ENCODE results near the gene ITPRIPL1. TPM values are rescaled to one million over a fixed set of nuclear protein-coding genes. Genes with fewer than 3 reads are reported as not detected.

The ITPRIPL1 gene
- total RNA-seq, 2 donors from 2014 or later: 26.1 to 55.9 TPM

DNA sequence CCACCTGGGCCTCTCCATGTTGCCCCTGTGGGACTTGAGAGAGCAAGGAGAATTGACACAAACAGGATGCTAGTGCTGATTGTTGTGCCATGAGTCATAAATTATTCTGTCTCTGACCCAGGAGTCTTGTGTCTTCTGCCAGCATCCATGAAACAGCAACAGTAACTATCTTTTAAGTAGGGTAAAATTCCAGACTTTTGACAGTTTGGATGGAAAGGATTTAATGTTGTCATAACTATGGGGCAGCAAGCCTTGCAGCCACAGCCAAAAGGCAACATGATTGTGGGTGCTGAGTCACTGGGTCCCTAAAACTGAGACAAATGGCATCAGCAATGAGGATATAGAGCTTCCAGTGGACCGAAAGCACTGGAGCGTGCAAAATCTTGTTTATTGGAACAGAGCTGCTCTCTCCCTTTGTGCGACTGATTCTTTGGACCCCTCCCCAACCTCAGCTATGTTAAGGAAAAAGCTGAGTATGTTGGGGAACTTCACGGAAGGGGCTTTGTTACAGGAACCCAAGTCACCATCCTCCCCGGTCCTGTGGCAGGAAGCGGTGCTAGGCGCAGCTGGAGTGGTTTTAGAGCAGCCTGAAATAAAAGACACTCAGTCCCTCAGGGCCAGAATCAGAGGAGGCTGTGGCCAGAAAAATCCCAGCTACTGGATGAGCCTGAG is 9.6 kb upstream of the ITPRIPL1 start:
- Mint-ChIP-seq H3K4me3 (peak overlapping the region; percentile 78), H3K27ac (peak overlapping the region; percentile 75), H3K9me3 (no peaks in the 10 kb centered on the region), H3K36me3 (ENCODE audit: low read depth) (no peaks in the 10 kb centered on the region), H3K4me1 (peaks cover 38% of the 10 kb centered on the region), H3K27me3 (no peaks in the 10 kb centered on the region)
- peak; percentile 78 for ATAC-seq (replicated peaks)

DNA sequence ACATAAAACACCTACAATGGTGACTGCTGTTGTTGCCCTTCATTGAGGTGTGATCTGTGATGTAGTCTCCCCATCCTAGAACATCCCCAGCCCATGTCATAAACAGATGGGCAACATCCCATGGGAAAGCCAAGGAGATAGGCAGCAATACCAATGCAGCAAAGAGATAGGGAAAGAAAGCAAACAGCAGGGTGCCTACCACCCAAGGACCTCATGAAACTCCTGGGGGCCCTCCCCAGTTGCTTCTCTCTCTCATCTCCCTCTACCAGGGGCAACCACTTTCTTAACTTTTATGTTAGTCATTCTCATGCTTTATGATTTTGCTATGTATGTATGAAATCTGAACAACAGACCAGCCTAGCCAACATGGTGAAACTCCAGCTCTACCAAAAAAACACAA is 8.1 kb upstream of the ITPRIPL1 start:
- peak overlapping the region; percentile 75 for H3K27ac Mint-ChIP-seq
- peaks cover 39% of the 10 kb centered on the region for H3K4me1 Mint-ChIP-seq
- no peak for ATAC-seq (replicated peaks)
- no peaks in the 10 kb centered on the region for H3K27me3 Mint-ChIP-seq
- H3K36me3 Mint-ChIP-seq (ENCODE audit: low read depth): no peaks in the 10 kb centered on the region
- H3K9me3 Mint-ChIP-seq: no peaks in the 10 kb centered on the region
- peak overlapping the region; percentile 78 for H3K4me3 Mint-ChIP-seq

DNA sequence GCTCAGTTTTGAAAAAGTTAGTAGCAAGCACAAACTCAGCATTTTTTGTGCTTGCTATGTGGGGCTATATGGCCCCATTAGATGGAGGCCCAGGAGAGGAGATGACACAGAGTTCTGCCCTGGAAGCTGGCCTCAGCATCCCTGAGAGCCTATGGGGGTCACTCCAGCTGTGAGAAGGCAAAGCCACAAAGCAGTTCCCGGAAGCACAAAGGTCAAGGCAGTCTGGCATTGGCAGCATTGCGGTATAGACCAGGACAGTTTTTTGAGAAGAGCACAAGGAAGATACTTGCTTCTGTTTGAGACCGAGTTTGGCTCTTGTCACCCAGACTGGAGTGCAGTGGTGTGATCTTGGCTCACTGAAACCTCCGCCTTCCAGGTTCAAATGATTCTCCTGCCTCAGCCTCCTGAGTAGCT is 7.5 kb upstream of the ITPRIPL1 start:
- H3K27me3 Mint-ChIP-seq: no peaks in the 10 kb centered on the region
- H3K27ac Mint-ChIP-seq: peak overlapping the region; percentile 48
- H3K36me3 Mint-ChIP-seq (ENCODE audit: low read depth): no peaks in the 10 kb centered on the region
- peak overlapping the region; percentile 78 for H3K4me3 Mint-ChIP-seq
- peaks cover 33% of the 10 kb centered on the region for H3K4me1 Mint-ChIP-seq
- no peaks in the 10 kb centered on the region for H3K9me3 Mint-ChIP-seq
- no peak for ATAC-seq (replicated peaks)

DNA sequence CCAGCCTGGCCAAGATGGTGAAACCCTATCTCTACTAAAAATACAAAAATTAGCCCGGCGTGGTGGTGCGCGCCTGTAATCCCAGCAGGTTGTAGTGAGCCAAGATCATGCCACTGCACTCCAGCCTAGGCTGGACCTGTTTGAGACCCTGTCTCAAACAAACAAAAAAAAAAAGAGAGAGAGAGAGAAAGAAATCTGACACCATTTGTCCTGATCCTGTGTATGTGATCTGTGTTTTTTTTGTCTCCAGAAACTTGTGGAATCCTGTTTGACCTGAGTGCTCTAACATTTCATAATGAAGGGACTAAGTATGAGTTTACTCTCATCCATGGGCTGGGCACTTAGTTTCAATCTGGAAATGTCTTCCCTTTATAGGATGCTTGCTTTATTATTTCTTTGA is 6.4 kb upstream of the ITPRIPL1 start:
- Mint-ChIP-seq H3K4me3 (peak overlapping the region; percentile 88), H3K4me1 (peaks cover 38% of the 10 kb centered on the region), H3K27ac (peak overlapping the region; percentile 56), H3K9me3 (no peaks in the 10 kb centered on the region), H3K36me3 (ENCODE audit: low read depth) (no peaks in the 10 kb centered on the region), H3K27me3 (no peaks in the 10 kb centered on the region)
- ATAC-seq (replicated peaks): no peak

DNA sequence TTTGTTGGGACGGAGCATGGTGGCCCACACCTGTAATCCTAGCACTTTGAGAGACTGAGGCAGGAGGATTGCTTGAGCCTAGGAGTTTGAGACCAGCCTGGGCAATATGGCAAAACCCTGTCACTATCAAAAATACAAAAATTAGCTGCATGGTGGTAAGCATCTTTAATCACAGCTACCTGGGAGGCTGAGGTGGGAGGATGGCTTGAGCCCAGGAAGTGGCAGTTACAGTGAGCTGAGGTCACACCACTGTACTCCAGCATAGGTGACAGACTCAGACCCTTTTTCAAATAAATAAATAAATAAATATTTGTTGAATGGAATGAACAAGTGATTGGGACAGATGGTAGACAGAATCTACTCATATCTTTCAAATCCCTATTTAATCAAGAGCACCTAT is 5.7 kb upstream of the ITPRIPL1 start:
- no peaks in the 10 kb centered on the region for H3K9me3 Mint-ChIP-seq
- H3K4me1 Mint-ChIP-seq: peaks cover 38% of the 10 kb centered on the region
- peak overlapping the region; percentile 88 for H3K4me3 Mint-ChIP-seq
- H3K27ac Mint-ChIP-seq: peak overlapping the region; percentile 56
- no peaks in the 10 kb centered on the region for H3K27me3 Mint-ChIP-seq
- no peak for ATAC-seq (replicated peaks)
- no peaks in the 10 kb centered on the region for H3K36me3 Mint-ChIP-seq (ENCODE audit: low read depth)

DNA sequence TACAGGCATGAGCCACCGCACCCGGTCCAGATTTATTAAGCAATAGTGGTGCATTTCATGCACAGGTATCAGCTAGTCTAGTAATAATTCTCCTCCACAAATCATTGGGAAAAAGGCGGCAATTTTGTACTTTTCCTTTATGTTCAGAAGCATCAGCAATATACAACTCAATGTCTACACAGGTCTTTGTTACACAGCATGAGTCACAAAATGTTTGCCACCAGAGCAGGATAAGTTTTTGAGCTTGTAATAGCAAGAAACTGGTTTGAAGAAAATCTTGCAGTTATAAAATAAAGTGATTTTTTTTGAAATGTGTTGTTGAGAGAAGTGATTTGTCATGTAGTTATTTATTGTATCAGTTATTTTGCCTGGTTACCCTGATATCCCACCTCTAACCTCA is 4.8 kb upstream of the ITPRIPL1 start:
- peak overlapping the region; percentile 88 for H3K4me3 Mint-ChIP-seq
- peaks cover 34% of the 10 kb centered on the region for H3K4me1 Mint-ChIP-seq
- peak overlapping the region; percentile 71 for H3K27ac Mint-ChIP-seq
- no peaks in the 10 kb centered on the region for H3K27me3 Mint-ChIP-seq
- ATAC-seq (replicated peaks): no peak
- H3K9me3 Mint-ChIP-seq: no peaks in the 10 kb centered on the region
- H3K36me3 Mint-ChIP-seq (ENCODE audit: low read depth): peaks cover 2% of the 10 kb centered on the region

DNA sequence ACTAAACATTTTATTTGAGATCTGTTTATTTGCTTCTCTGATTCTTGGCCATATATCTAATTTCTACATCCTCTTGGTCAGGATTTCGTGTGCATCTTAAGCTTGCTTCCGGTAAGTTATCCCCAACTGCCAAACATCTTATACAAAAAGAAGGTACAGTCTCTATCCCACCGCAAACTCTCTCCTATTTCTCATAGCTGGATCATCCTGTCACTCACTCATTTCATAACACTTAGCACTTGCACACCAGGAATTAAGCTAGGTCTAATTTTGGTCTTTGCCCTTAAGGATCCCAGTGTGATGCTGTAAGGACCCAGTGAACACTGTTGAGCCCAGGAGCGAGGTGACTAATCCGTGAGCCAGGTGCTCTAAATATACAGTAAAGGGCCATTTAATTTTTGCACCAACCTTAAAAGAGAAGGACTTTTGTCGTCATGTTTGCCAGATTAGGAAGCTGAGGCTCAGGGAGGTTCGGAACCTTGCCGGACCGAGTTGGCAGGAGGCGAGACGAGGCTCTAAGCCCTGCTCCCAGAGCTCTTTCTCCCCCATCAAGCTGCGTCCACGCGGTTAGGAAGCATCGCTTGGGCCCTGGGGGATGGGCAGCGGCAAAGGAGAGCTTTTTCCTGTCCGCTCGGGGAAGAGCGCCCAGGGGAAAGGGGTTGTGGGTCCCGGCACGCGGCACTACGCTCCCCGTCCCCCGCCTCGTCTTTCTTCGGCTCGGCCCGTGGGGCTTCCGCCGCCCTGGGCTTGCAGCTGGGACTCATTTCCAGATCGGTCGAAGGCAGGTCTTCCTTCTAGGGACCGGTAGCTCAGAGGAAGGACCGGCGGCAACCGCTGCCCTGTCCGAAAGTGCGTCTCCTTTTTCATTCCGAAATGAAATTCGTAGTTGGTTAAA is 4.1 kb upstream of the ITPRIPL1 start:
- Mint-ChIP-seq H3K27me3 (no peaks in the 10 kb centered on the region), H3K9me3 (no peaks in the 10 kb centered on the region), H3K4me1 (peaks cover 29% of the 10 kb centered on the region), H3K36me3 (ENCODE audit: low read depth) (peaks cover 9% of the 10 kb centered on the region), H3K4me3 (peak overlapping the region; percentile 88), H3K27ac (peak overlapping the region; percentile 71)
- peak; percentile 37 for ATAC-seq (replicated peaks)

DNA sequence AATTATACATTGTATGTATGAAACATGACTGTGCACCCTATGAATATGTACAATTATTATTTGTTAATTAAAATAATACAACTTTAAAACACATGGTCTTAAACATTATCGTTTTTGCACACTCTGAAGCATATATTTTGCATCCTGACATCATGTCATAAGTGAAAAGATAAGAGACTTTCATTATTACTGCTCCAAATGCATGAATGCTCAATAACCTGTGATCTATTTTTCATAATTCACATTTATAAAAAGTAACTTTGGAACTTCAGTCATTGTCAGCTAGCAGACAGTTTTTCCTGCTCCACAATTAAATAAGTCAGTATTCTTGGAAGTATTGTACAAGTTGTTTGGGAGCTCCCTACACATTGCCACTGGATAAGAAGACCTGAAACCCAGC is 1.3 kb upstream of the ITPRIPL1 start:
- no peaks in the 10 kb centered on the region for H3K27me3 Mint-ChIP-seq
- peaks cover 37% of the 10 kb centered on the region for H3K4me1 Mint-ChIP-seq
- H3K9me3 Mint-ChIP-seq: no peaks in the 10 kb centered on the region
- peak overlapping the region; percentile 99 for H3K4me3 Mint-ChIP-seq
- H3K36me3 Mint-ChIP-seq (ENCODE audit: low read depth): peaks cover 37% of the 10 kb centered on the region
- no peak overlapping the region for H3K27ac Mint-ChIP-seq
- ATAC-seq (replicated peaks): no peak

DNA sequence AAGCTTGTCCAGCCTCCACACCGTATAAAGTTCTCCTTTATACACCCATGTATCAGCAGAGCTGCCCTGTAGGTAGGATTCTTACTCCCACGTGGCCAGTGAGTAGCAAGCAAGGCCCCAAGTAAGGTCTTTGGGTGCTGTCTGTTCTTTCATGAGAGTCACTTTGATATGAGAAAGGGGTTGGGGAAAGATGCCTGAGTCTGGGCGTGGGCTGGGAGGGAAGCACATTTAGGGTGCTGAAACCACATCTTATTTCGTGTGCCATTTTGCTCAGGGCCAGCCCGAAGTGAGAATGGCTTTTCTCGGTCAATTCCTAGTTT is 436 bp upstream of the ITPRIPL1 start:
- Mint-ChIP-seq H3K4me1 (peaks cover 34% of the 10 kb centered on the region), H3K27ac (peak overlapping the region; percentile 90), H3K36me3 (ENCODE audit: low read depth) (peaks cover 45% of the 10 kb centered on the region), H3K4me3 (peak overlapping the region; percentile 99), H3K27me3 (no peaks in the 10 kb centered on the region), H3K9me3 (no peaks in the 10 kb centered on the region)
- ATAC-seq (replicated peaks): peak; percentile 34

DNA sequence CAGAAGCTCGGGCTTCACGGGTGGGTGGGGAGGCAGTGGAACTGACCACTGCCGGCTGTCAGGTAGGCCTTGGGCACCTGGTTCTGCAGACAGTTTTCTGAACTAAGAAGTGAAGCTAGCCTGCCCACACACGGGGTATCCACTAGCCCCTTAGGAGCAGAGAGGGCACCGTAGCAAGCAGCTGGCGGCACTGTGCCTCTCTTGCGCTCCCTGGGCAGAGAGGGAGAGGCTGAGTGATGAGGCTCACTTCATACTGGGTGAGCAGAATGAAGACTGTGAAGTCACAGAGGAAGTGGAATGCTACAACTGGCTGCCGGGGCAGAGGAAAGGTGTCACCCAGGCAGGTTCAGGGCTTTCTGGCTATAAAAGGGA is 753 bp downstream of the ITPRIPL1 start:
- Mint-ChIP-seq H3K27me3 (no peaks in the 10 kb centered on the region), H3K27ac (peak overlapping the region; percentile 90), H3K4me3 (peak overlapping the region; percentile 99), H3K9me3 (no peaks in the 10 kb centered on the region), H3K4me1 (peaks cover 25% of the 10 kb centered on the region), H3K36me3 (ENCODE audit: low read depth) (peaks cover 48% of the 10 kb centered on the region)
- ATAC-seq (replicated peaks): peak; percentile 53

DNA sequence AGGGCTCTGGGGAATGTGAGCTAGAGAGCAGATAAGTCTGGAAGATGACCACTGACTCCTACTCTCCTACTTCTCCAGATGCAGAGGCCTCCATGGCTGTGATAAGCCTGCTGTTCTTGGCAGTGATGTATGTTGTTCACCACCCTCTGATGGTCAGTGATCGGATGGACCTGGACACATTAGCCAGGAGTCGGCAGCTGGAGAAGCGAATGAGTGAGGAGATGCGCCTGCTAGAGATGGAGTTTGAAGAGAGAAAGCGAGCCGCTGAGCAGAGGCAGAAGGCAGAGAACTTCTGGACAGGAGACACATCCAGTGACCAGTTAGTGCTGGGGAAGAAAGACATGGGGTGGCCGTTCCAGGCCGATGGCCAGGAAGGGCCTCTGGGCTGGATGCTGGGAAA is 1.4 kb downstream of the ITPRIPL1 start:
- Mint-ChIP-seq H3K4me1 (peaks cover 24% of the 10 kb centered on the region), H3K27ac (no peak overlapping the region), H3K9me3 (no peaks in the 10 kb centered on the region), H3K36me3 (ENCODE audit: low read depth) (peaks cover 48% of the 10 kb centered on the region), H3K4me3 (peak overlapping the region; percentile 99), H3K27me3 (no peaks in the 10 kb centered on the region)
- no peak for ATAC-seq (replicated peaks)

DNA sequence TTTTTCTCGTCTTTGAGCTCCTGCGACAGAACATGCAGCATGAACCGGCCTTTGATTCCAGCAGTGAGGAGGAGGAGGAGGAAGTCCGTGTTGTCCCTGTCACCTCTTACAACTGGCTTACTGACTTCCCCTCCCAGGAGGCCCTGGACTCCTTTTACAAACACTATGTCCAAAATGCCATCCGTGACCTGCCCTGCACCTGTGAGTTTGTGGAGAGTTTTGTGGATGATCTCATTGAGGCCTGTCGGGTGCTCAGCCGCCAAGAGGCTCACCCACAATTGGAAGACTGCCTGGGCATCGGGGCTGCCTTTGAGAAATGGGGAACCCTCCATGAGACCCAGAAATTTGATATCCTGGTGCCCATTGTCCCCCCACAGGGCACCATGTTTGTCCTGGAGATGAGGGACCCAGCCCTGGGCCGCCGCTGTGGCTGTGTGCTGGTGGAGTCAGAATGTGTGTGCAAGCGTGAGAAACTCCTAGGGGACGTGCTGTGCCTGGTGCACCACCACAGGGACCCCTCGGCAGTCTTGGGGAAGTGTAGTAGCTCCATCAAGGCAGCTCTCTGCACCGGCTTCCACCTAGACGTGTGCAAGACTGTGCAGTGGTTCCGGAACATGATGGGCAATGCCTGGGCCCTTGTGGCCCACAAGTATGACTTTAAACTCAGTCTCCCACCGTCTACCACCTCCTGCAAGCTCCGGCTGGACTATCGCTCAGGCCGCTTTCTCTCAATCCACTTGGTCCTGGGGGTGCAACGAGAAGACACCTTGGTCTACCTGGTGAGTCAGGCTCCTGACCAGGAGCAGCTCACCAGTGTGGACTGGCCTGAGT is 2.1 kb downstream of the ITPRIPL1 start:
- Mint-ChIP-seq H3K4me3 (peak overlapping the region; percentile 99), H3K27ac (no peak overlapping the region), H3K27me3 (no peaks in the 10 kb centered on the region), H3K9me3 (no peaks in the 10 kb centered on the region), H3K4me1 (peaks cover 24% of the 10 kb centered on the region), H3K36me3 (ENCODE audit: low read depth) (peaks cover 48% of the 10 kb centered on the region)
- ATAC-seq (replicated peaks): no peak

DNA sequence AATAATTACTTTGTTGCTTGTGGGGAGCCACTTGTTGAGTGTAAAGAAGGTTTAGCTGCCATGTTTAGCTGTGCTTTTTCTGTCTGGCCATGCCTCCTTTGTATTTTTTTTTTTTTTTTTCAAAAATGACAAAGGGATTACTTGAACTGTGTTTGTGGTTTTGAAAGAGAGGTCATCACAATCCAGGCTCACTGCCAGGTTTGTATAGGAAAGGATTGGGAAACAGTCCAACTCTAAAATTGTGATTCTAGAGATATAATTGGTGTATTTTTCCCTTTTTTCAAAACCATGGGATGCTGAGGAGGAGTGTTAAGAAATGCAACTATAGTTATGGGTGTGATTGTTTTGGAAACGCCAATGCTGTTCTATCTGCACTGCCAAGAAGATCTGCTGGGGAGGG is 4.3 kb downstream of the ITPRIPL1 start:
- H3K27ac Mint-ChIP-seq: no peak overlapping the region
- peaks cover 48% of the 10 kb centered on the region for H3K36me3 Mint-ChIP-seq (ENCODE audit: low read depth)
- H3K9me3 Mint-ChIP-seq: no peaks in the 10 kb centered on the region
- H3K4me3 Mint-ChIP-seq: no peak overlapping the region
- peaks cover 30% of the 10 kb centered on the region for H3K4me1 Mint-ChIP-seq
- no peaks in the 10 kb centered on the region for H3K27me3 Mint-ChIP-seq
- ATAC-seq (replicated peaks): no peak

DNA sequence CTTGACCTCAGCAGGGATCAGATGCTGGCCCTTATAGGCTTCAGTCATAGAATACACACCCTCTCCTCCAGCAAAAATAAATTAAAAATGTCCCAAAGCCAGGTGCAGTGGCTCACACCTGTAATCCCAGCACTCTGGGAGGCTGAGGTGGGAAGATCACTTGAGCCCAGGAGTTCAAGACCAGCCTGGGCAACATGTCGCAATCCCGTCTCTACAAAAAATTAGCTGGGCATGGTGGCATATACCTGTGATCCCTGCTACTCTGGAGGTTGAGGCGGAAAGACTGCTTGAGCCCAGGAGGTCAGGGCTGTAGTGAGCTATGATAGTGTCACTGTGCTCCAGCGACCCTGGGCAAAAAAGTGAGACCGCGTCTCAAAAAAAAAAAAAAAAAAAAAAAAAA is 4.8 kb downstream of the ITPRIPL1 start:
- no peak overlapping the region for H3K27ac Mint-ChIP-seq
- ATAC-seq (replicated peaks): no peak
- no peaks in the 10 kb centered on the region for H3K27me3 Mint-ChIP-seq
- no peak overlapping the region for H3K4me3 Mint-ChIP-seq
- no peaks in the 10 kb centered on the region for H3K9me3 Mint-ChIP-seq
- H3K36me3 Mint-ChIP-seq (ENCODE audit: low read depth): peaks cover 48% of the 10 kb centered on the region
- peaks cover 34% of the 10 kb centered on the region for H3K4me1 Mint-ChIP-seq

Measured in activated T-helper 17 cell treated with anti-CD3 and anti-CD28 coated beads, Interleukin-2, amount 50 U/mL, for 72 hours (primary cell).